ENCODE measurements around the gene CACNA1C. TPM values are rescaled to one million over a fixed set of nuclear protein-coding genes. Genes with fewer than 3 reads are reported as not detected.

Gene CACNA1C
- total and polyA plus RNA-seq, 2 donors (not counting 1 experiment from before 2014, with no cell fraction given): 0.01 to 0.02 TPM

GRCh38 chr12:2541631-2542204 lies 488.9 kb downstream of the CACNA1C start:
- ChIA-PET CTCF (no interaction called here), POLR2A (no interaction called here)
- H3K4me1 Mint-ChIP-seq: no peaks in the 10 kb centered on the region
- H4K20me1 ChIP-seq (ENCODE audit: control insufficient read depth, insufficient read depth, low read length, poor library complexity, severe bottlenecking): no peaks in the 10 kb centered on the region
- 84% methylated on average over 6 of the region's 13 CpGs for WGBS (ENCODE audit: insufficient coverage)
- no peak overlapping the region for H3K27ac ChIP-seq (ENCODE audit: low read length in 2 of 2)
- no peaks in the 10 kb centered on the region for H3K36me3 ChIP-seq (replicated peaks in 1 of 2; ENCODE audit: control extremely low read depth in 1 of 2, control insufficient read depth in 1 of 2, extremely low read depth in 1 of 2, insufficient read depth in 2 of 2, low read length in 1 of 2)
- H3K4me3 Mint-ChIP-seq: no peak overlapping the region
- H3K4me2 ChIP-seq (replicated peaks; ENCODE audit: low read depth, low read length, poor library complexity, severe bottlenecking): no peak overlapping the region
- no peak overlapping the region for H3K4me3 ChIP-seq (ENCODE audit: control extremely low read depth in 1 of 5, extremely low read depth in 1 of 5, insufficient read depth in 1 of 5, low read depth in 2 of 5, low read length in 4 of 5)
- DNase-seq (no peak), ATAC-seq (ENCODE audit: low read depth) (no peak)
- no peak for TF ChIP-seq CTCF (IDR thresholded peaks at IDR 0.05)
- H2AFZ ChIP-seq (ENCODE audit: insufficient read depth, low read depth, low read length, poor library complexity, severe bottlenecking): no peak overlapping the region
- peaks cover 3% of the 10 kb centered on the region for H3K27me3 Mint-ChIP-seq
- no peaks in the 10 kb centered on the region for H3K79me2 ChIP-seq (ENCODE audit: control insufficient read depth, insufficient read depth, low read length)
- no peaks in the 10 kb centered on the region for H3K9me3 ChIP-seq (ENCODE audit: control extremely low read depth in 1 of 3, control insufficient read depth in 2 of 3, insufficient read depth in 1 of 3, low read length in 2 of 3)
- intact Hi-C loops (cut with micrococcal nuclease): no loop called here
- H3K27ac Mint-ChIP-seq: no peak overlapping the region
- no peaks in the 10 kb centered on the region for H3K9me3 Mint-ChIP-seq (ENCODE audit: insufficient read depth)
- H3K27me3 ChIP-seq (replicated peaks in 1 of 4; ENCODE audit: control extremely low read depth in 1 of 4, control insufficient read depth in 3 of 4, insufficient read depth in 4 of 4, low read length in 3 of 4): no peaks in the 10 kb centered on the region
- H3K4me1 ChIP-seq (ENCODE audit: control insufficient read depth in 2 of 2, insufficient read depth in 2 of 2, low read length in 2 of 2): no peaks in the 10 kb centered on the region
- no peak overlapping the region for H3K9ac ChIP-seq (ENCODE audit: low read length)

- H3K9me3 ChIP-seq (ENCODE audit: control extremely low read depth in 1 of 3, control insufficient read depth in 2 of 3, insufficient read depth in 1 of 3, low read length in 2 of 3): no peaks in the 10 kb centered on the region
- no peak overlapping the region for H3K4me2 ChIP-seq (replicated peaks; ENCODE audit: low read depth, low read length, poor library complexity, severe bottlenecking)
- H3K9me3 Mint-ChIP-seq (ENCODE audit: insufficient read depth): no peaks in the 10 kb centered on the region
- H4K20me1 ChIP-seq (ENCODE audit: control insufficient read depth, insufficient read depth, low read length, poor library complexity, severe bottlenecking): no peaks in the 10 kb centered on the region
- no peak overlapping the region for H3K9ac ChIP-seq (ENCODE audit: low read length)
- 61% methylated on average over 2 of the region's 3 CpGs for WGBS (ENCODE audit: insufficient coverage)
- H3K79me2 ChIP-seq (ENCODE audit: control insufficient read depth, insufficient read depth, low read length): no peaks in the 10 kb centered on the region
- no peak for ATAC-seq (ENCODE audit: low read depth)
- CTCF ChIA-PET: no interaction called here
- H3K4me3 ChIP-seq (ENCODE audit: control extremely low read depth in 1 of 5, extremely low read depth in 1 of 5, insufficient read depth in 1 of 5, low read depth in 2 of 5, low read length in 4 of 5): no peak overlapping the region
- no peaks in the 10 kb centered on the region for H3K36me3 ChIP-seq (replicated peaks in 1 of 2; ENCODE audit: control extremely low read depth in 1 of 2, control insufficient read depth in 1 of 2, extremely low read depth in 1 of 2, insufficient read depth in 2 of 2, low read length in 1 of 2)
- H3K4me1 Mint-ChIP-seq: no peaks in the 10 kb centered on the region
- no peak overlapping the region for H3K27ac ChIP-seq (ENCODE audit: low read length in 2 of 2)
- no peak for DNase-seq
- no peak overlapping the region for H2AFZ ChIP-seq (ENCODE audit: insufficient read depth, low read depth, low read length, poor library complexity, severe bottlenecking)
- TF ChIP-seq CTCF (IDR thresholded peaks at IDR 0.05): no peak
- no peak for TF ChIP-seq EZH2 (IDR thresholded peaks at IDR 0.05; ENCODE audit: borderline replicate concordance, insufficient read depth, low read depth, low read length, poor library complexity, severe bottlenecking)
- no peaks in the 10 kb centered on the region for H3K4me1 ChIP-seq (ENCODE audit: control insufficient read depth in 2 of 2, insufficient read depth in 2 of 2, low read length in 2 of 2)
- no peaks in the 10 kb centered on the region for H3K27me3 ChIP-seq (replicated peaks in 1 of 4; ENCODE audit: control extremely low read depth in 1 of 4, control insufficient read depth in 3 of 4, insufficient read depth in 4 of 4, low read length in 3 of 4)
- H3K4me3 Mint-ChIP-seq: no peak overlapping the region
- H3K27me3 Mint-ChIP-seq: no peaks in the 10 kb centered on the region
- intact Hi-C loops (cut with micrococcal nuclease): no loop called here
- H3K27ac Mint-ChIP-seq: no peak overlapping the region
- POLR2A ChIA-PET: no interaction called here
Observed at GRCh38 chr12:2543801-2544200, 491.0 kb downstream of the CACNA1C start.

Data from B cell (primary cell).